Measurements from ENCODE around the gene ISCU. TPM values are rescaled to one million over a fixed set of nuclear protein-coding genes. Genes with fewer than 3 reads are reported as not detected.

ISCU gene
- total RNA-seq, 2 donors from 2014 or later: 82.7 to 160 TPM

DNA sequence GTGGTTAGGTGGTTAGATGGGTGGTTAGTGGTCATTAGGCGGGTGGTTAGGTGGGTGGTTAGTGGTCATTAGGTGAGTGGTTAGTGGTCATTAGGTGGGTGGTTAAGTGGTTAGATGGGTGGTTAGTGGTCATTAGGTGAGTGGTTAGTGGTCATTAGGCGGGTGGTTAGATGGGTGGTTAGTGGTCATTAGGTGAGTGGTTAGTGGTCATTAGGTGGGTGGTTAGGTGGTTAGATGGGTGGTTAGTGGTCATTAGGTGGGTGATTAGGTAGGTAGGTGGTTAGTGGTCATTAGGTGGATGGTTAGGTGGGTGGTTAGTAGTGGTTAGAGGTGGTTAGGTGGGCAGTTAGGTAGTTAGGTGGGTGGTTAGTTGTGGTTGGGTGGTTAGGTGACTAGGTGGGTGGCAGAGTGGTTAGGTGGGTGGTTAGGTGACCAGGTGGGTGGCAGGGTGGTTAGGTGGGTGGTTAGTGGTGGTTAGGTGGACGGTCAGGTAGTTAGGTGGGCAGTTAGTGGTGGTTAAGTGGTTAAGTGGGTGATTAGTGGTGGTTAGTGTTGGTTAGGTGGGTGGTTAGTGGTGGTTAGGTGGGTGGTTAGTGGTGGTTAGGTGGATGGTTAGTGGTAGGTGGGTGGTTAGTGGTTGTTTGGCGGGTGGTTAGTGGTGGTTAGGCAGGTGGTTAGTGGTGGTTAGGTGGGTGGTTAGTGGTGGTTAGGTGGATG is 43.5 kb downstream of the ISCU start:
- DNase-seq (no peak), ATAC-seq (no peak)
- Histone ChIP-seq H3K4me3 (no peak overlapping the region), H3K9me3 (no peaks in the 10 kb centered on the region), H3K4me1 (no peaks in the 10 kb centered on the region), H3K36me3 (replicated peaks in 1 of 2; ENCODE audit: insufficient read depth in 1 of 2, low read depth in 2 of 2) (no peaks in the 10 kb centered on the region), H3K27me3 (no peaks in the 10 kb centered on the region), H3K27ac (no peak overlapping the region)
- intact Hi-C loops (cut with DNase I): no loop called here
- WGBS, 2 donors: 70 to 79% methylated on average over 4 of the region's 4 CpGs
- TF ChIP-seq, protein P1, sequence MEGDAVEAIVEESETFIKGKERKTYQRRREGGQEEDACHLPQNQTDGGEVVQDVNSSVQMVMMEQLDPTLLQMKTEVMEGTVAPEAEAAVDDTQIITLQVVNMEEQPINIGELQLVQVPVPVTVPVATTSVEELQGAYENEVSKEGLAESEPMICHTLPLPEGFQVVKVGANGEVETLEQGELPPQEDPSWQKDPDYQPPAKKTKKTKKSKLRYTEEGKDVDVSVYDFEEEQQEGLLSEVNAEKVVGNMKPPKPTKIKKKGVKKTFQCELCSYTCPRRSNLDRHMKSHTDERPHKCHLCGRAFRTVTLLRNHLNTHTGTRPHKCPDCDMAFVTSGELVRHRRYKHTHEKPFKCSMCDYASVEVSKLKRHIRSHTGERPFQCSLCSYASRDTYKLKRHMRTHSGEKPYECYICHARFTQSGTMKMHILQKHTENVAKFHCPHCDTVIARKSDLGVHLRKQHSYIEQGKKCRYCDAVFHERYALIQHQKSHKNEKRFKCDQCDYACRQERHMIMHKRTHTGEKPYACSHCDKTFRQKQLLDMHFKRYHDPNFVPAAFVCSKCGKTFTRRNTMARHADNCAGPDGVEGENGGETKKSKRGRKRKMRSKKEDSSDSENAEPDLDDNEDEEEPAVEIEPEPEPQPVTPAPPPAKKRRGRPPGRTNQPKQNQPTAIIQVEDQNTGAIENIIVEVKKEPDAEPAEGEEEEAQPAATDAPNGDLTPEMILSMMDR (IDR thresholded peaks at IDR 0.05): no peak
- no peak for TF ChIP-seq POLR2A (IDR thresholded peaks at IDR 0.05)

DNA sequence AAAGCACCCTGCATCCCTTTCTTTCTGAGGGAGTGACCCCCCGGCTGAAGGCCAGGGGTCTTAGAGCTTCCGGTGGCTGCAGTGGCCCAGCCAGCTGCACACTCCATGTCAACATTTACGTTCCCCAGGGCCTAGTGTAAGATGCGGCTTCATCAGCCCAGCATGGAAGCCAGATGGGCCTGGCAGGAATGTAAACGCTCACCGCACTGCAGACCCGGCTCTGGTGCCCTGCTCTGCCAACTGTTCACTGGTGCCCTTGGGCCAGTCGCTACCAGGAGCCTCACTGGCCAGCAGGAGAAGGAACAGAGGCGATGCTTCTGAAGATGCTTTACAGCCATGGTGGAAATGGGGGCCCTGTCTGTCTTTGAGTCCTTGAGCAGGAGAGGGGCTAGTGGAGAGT is 44.1 kb downstream of the ISCU start:
- Histone ChIP-seq H3K4me3 (no peak overlapping the region), H3K4me1 (no peaks in the 10 kb centered on the region), H3K27me3 (no peaks in the 10 kb centered on the region), H3K9me3 (no peaks in the 10 kb centered on the region), H3K36me3 (replicated peaks in 1 of 2; ENCODE audit: insufficient read depth in 1 of 2, low read depth in 2 of 2) (no peaks in the 10 kb centered on the region), H3K27ac (no peak overlapping the region)
- intact Hi-C loops (cut with DNase I): no loop called here
- DNase-seq (no peak), ATAC-seq (no peak)
- 69 to 72% methylated on average over 9 of the region's 9 CpGs for WGBS, 2 donors
- TF ChIP-seq, protein P1 (IDR thresholded peaks at IDR 0.05): no peak
- TF ChIP-seq POLR2A (IDR thresholded peaks at IDR 0.05): no peak

DNA sequence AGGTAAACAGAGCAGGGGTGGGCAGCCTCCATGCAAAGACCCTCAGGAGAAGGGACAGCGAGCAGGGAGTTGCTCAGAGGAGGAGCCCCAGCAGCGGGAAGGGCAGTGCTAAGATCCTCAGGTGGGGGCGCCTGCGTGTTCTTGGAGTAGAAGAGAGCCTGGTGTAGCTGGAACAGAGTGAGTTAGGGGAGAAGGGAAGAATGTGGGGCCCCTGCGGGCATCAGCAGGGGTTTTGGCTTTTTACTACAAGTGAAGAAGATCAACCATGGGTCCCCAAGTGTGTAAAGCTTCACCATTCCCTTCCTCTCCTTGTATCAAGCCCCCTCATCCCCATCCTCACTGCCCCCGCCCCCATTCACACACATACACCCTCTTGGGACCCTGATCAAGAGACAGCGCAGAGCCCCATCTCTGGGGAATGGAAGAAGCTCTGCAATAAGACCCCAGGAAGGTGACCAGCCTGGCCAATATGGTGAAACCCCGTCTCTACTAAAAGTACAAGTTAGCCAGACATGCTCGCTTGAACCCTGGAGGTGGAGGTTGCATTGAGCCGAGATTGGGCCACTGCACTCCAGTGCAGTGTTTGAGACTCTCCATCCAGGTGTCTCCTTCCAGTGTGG is 45.7 kb downstream of the ISCU start:
- Histone ChIP-seq H3K27ac (no peak overlapping the region), H3K9me3 (no peaks in the 10 kb centered on the region), H3K36me3 (replicated peaks in 1 of 2; ENCODE audit: insufficient read depth in 1 of 2, low read depth in 2 of 2) (no peaks in the 10 kb centered on the region), H3K4me3 (no peak overlapping the region), H3K27me3 (no peaks in the 10 kb centered on the region), H3K4me1 (no peaks in the 10 kb centered on the region)
- DNase-seq (no peak), ATAC-seq (no peak)
- WGBS, 2 donors: 66 to 74% methylated on average over 9 to 10 of the region's 10 CpGs
- no peak for TF ChIP-seq POLR2A (IDR thresholded peaks at IDR 0.05)
- TF ChIP-seq, protein P1 (IDR thresholded peaks at IDR 0.05): no peak
- intact Hi-C loops (cut with DNase I): no loop called here

DNA sequence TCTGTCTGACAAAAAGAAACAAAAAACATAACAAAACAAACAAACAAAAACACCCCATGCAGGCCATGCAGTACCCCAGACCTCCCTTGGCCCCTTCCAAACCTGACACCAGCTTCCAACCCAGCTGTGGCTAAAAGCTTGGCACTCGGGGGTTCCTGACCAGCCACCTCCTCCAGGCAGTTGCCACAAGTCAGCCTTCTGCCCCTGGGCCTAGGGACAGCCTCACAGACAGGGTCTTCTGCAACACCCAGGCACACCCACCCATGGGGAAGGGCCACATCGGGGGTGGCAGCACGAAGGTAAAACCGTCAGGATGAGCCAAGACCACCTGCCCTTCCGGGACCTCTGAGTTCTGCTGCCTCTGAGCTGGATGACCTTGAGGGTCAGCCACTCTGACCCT is 46.2 kb downstream of the ISCU start:
- intact Hi-C loops (cut with DNase I): no loop called here
- ATAC-seq (no peak), DNase-seq (no peak)
- Histone ChIP-seq H3K27ac (no peak overlapping the region), H3K36me3 (replicated peaks in 1 of 2; ENCODE audit: insufficient read depth in 1 of 2, low read depth in 2 of 2) (no peaks in the 10 kb centered on the region), H3K9me3 (no peaks in the 10 kb centered on the region), H3K4me1 (no peaks in the 10 kb centered on the region), H3K4me3 (no peak overlapping the region), H3K27me3 (no peaks in the 10 kb centered on the region)
- no peak for TF ChIP-seq POLR2A (IDR thresholded peaks at IDR 0.05)
- TF ChIP-seq, protein P1 (IDR thresholded peaks at IDR 0.05): no peak
- 59 to 63% methylated on average over 1 to 5 of the region's 5 CpGs for WGBS, 2 donors

Data from body of pancreas (tissue), 4 donors.